GM19025 (cell line): ENCODE measurements around the gene RUFY1.
"Not testable (repeated sequence)": the region's sequence is repeated elsewhere in the genome, so short reads cannot be mapped to it uniquely, and the experiment has no call there.

Source experiments
- ATAC-seq: cut with Tn5 transposase; IDR thresholded peaks from one replicate; pipeline ENCODE4 v1.9.1; 2021; ENCODE audit warnings: mild to moderate bottlenecking, low read depth, moderate library complexity; ENCODE audit not compliant: unreplicated experiment

RUFY1 gene

GRCh38 chr5:179550511-179551342 lies at the start of gene RUFY1:
Gene RUFY1, plus strand, starts transcription at chr5:179550554. Its CDS starts 16 bp downstream, at chr5:179550570.
- ATAC-seq, result peak; percentile 83

GRCh38 chr5:179501997-179502396 lies 48.4 kb upstream of the RUFY1 start:
- not testable (repeated sequence) for ATAC-seq

- not testable (repeated sequence) for ATAC-seq
These were observed 47.9 kb upstream of the RUFY1 start for GRCh38 chr5:179502420-179502819.

GRCh38 chr5:179504191-179504590 lies 46.2 kb upstream of the RUFY1 start:
- no peak for ATAC-seq

- no peak for ATAC-seq
These were observed 45.6 kb upstream of the RUFY1 start for GRCh38 chr5:179504600-179505396.

GRCh38 chr5:179505636-179506261 lies 44.6 kb upstream of the RUFY1 start:
- no peak for ATAC-seq

- ATAC-seq, result no peak
These were observed 41.1 kb upstream of the RUFY1 start for GRCh38 chr5:179509239-179509638.

- no peak for ATAC-seq
These were observed 40.5 kb upstream of the RUFY1 start for GRCh38 chr5:179509845-179510244.

- ATAC-seq, result no peak
These were observed 37.8 kb upstream of the RUFY1 start for GRCh38 chr5:179512452-179513000.

- ATAC-seq, result not testable (repeated sequence)
These were observed 34.9 kb upstream of the RUFY1 start for GRCh38 chr5:179515501-179515900.

- no peak for ATAC-seq
These were observed 34.1 kb upstream of the RUFY1 start for GRCh38 chr5:179516221-179516620.

GRCh38 chr5:179517746-179518145 lies 32.6 kb upstream of the RUFY1 start:
- not testable (repeated sequence) for ATAC-seq

- ATAC-seq, result not testable (repeated sequence)
These were observed 32.0 kb upstream of the RUFY1 start for GRCh38 chr5:179518369-179518768.

GRCh38 chr5:179519416-179520070 lies 30.8 kb upstream of the RUFY1 start:
- not testable (repeated sequence) for ATAC-seq

GRCh38 chr5:179522107-179522506 lies 28.2 kb upstream of the RUFY1 start:
- ATAC-seq, result not testable (repeated sequence)

- no peak for ATAC-seq
These were observed 23.4 kb upstream of the RUFY1 start for GRCh38 chr5:179526978-179527377.

- no peak for ATAC-seq
These were observed 20.0 kb upstream of the RUFY1 start for GRCh38 chr5:179530069-179530998.

GRCh38 chr5:179533024-179533423 lies 17.3 kb upstream of the RUFY1 start:
- ATAC-seq, result no peak

GRCh38 chr5:179533907-179534306 lies 16.4 kb upstream of the RUFY1 start:
- ATAC-seq, result no peak
